Measurements from ENCODE around the gene SRP68. TPM values are rescaled to one million over a fixed set of nuclear protein-coding genes. Genes with fewer than 3 reads are reported as not detected.

SRP68 gene
- total and polyA plus RNA-seq, 2 donors (not counting 1 experiment from before 2014, with no cell fraction given): 29.6 to 82.3 TPM

- peaks cover 19% of the 10 kb centered on the region for H4K20me1 ChIP-seq (ENCODE audit: control insufficient read depth, insufficient read depth, low read length, poor library complexity, severe bottlenecking)
- DNase-seq: no peak
- peaks cover 0 to 33% (median 20%) of the 10 kb centered on the region in 4 experiments for H3K27me3 ChIP-seq (replicated peaks in 1 of 4; ENCODE audit: control extremely low read depth in 1 of 4, control insufficient read depth in 3 of 4, insufficient read depth in 4 of 4, low read length in 3 of 4)
- ChIA-PET CTCF (interaction anchor here (1.0 to 1.1 kb wide), 2 partner anchors 208 to 227 kb away, joined by 3 read pairs; no protein-coding TSS in a partner anchor), POLR2A (interaction anchor here (1.3 kb wide), 1 partner anchor 10 kb away, joined by 3 read pairs; no protein-coding TSS in a partner anchor)
- H3K4me1 Mint-ChIP-seq: peaks cover 52% of the 10 kb centered on the region
- peak overlapping the region; percentile 61 to 87 for H3K27ac ChIP-seq (ENCODE audit: low read length in 2 of 2)
- H3K36me3 ChIP-seq (replicated peaks in 1 of 2; ENCODE audit: control extremely low read depth in 1 of 2, control insufficient read depth in 1 of 2, extremely low read depth in 1 of 2, insufficient read depth in 2 of 2, low read length in 1 of 2): peaks cover 1 to 20% of the 10 kb centered on the region in 2 experiments
- peak overlapping the region; percentile 83 for H3K9ac ChIP-seq (ENCODE audit: low read length)
- H3K4me3 Mint-ChIP-seq: peak overlapping the region; percentile 96
- intact Hi-C loops (cut with micrococcal nuclease): loop anchor here (2.0 kb wide), 1 partner anchor 281 kb away; the partner anchor contains the start of gene PRPSAP1
- H2AFZ ChIP-seq (ENCODE audit: insufficient read depth, low read depth, low read length, poor library complexity, severe bottlenecking): peak overlapping the region; percentile 93
- WGBS (ENCODE audit: insufficient coverage): 13% methylated on average over 12 of the region's 15 CpGs
- peaks cover 14% of the 10 kb centered on the region for H3K27me3 Mint-ChIP-seq
- TF ChIP-seq CTCF (IDR thresholded peaks at IDR 0.05) (no peak), EZH2 (IDR thresholded peaks at IDR 0.05; ENCODE audit: borderline replicate concordance, insufficient read depth, low read depth, low read length, poor library complexity, severe bottlenecking) (no peak)
- no peaks in the 10 kb centered on the region for H3K9me3 Mint-ChIP-seq (ENCODE audit: insufficient read depth)
- ATAC-seq (ENCODE audit: low read depth): no peak
- peaks cover 45% of the 10 kb centered on the region for H3K79me2 ChIP-seq (ENCODE audit: control insufficient read depth, insufficient read depth, low read length)
- H3K27ac Mint-ChIP-seq: peak overlapping the region; percentile 94
- peaks cover 39 to 47% of the 10 kb centered on the region in 2 donors for H3K4me1 ChIP-seq (ENCODE audit: control insufficient read depth in 2 of 2, insufficient read depth in 2 of 2, low read length in 2 of 2)
- H3K4me3 ChIP-seq (ENCODE audit: control extremely low read depth in 1 of 5, extremely low read depth in 1 of 5, insufficient read depth in 1 of 5, low read depth in 2 of 5, low read length in 4 of 5): peak overlapping the region; percentile 80 to 92 (median 89)
- H3K4me2 ChIP-seq (replicated peaks; ENCODE audit: low read depth, low read length, poor library complexity, severe bottlenecking): peak overlapping the region; percentile 83
- H3K9me3 ChIP-seq (ENCODE audit: control extremely low read depth in 1 of 3, control insufficient read depth in 2 of 3, insufficient read depth in 1 of 3, low read length in 2 of 3): peaks cover 0 to 19% (median 0%) of the 10 kb centered on the region in 3 donors
Observed at GRCh38 chr17:76071531-76072147, 678 bp downstream of the SRP68 start.

GRCh38 chr17:76065775-76066174 lies 6.5 kb downstream of the SRP68 start:
- no peaks in the 10 kb centered on the region for H3K9me3 ChIP-seq (ENCODE audit: control extremely low read depth in 1 of 3, control insufficient read depth in 2 of 3, insufficient read depth in 1 of 3, low read length in 2 of 3)
- Mint-ChIP-seq H3K27me3 (no peaks in the 10 kb centered on the region), H3K27ac (peak overlapping the region; percentile 20), H3K4me3 (no peak overlapping the region), H3K4me1 (peaks cover 15% of the 10 kb centered on the region), H3K9me3 (ENCODE audit: insufficient read depth) (no peaks in the 10 kb centered on the region)
- peaks cover 2 to 5% of the 10 kb centered on the region in 2 donors for H3K4me1 ChIP-seq (ENCODE audit: control insufficient read depth in 2 of 2, insufficient read depth in 2 of 2, low read length in 2 of 2)
- CTCF ChIA-PET: interaction anchor here (0.7 to 1.2 kb wide), 2 partner anchors 30 to 215 kb away, joined by 3 read pairs; no protein-coding TSS in a partner anchor
- 94% methylated on average over 4 of the region's 4 CpGs for WGBS (ENCODE audit: insufficient coverage)
- DNase-seq: no peak
- no peak for ATAC-seq (ENCODE audit: low read depth)
- no peaks in the 10 kb centered on the region for H3K27me3 ChIP-seq (replicated peaks in 1 of 4; ENCODE audit: control extremely low read depth in 1 of 4, control insufficient read depth in 3 of 4, insufficient read depth in 4 of 4, low read length in 3 of 4)
- TF ChIP-seq EZH2 (IDR thresholded peaks at IDR 0.05; ENCODE audit: borderline replicate concordance, insufficient read depth, low read depth, low read length, poor library complexity, severe bottlenecking) (no peak), CTCF (IDR thresholded peaks at IDR 0.05) (no peak)
- POLR2A ChIA-PET: no interaction called here
- intact Hi-C loops (cut with micrococcal nuclease): no loop called here
- H3K9ac ChIP-seq (ENCODE audit: low read length): no peak overlapping the region
- peaks cover 19% of the 10 kb centered on the region for H4K20me1 ChIP-seq (ENCODE audit: control insufficient read depth, insufficient read depth, low read length, poor library complexity, severe bottlenecking)
- H3K4me3 ChIP-seq (ENCODE audit: control extremely low read depth in 1 of 5, extremely low read depth in 1 of 5, insufficient read depth in 1 of 5, low read depth in 2 of 5, low read length in 4 of 5): no peak overlapping the region
- no peak overlapping the region for H2AFZ ChIP-seq (ENCODE audit: insufficient read depth, low read depth, low read length, poor library complexity, severe bottlenecking)
- no peak overlapping the region for H3K4me2 ChIP-seq (replicated peaks; ENCODE audit: low read depth, low read length, poor library complexity, severe bottlenecking)
- peaks cover 1 to 71% of the 10 kb centered on the region in 2 experiments for H3K36me3 ChIP-seq (replicated peaks in 1 of 2; ENCODE audit: control extremely low read depth in 1 of 2, control insufficient read depth in 1 of 2, extremely low read depth in 1 of 2, insufficient read depth in 2 of 2, low read length in 1 of 2)
- H3K79me2 ChIP-seq (ENCODE audit: control insufficient read depth, insufficient read depth, low read length): peaks cover 28% of the 10 kb centered on the region
- H3K27ac ChIP-seq (ENCODE audit: low read length in 2 of 2): no peak overlapping the region
